Measurements from ENCODE around the gene PBRM1.

The PBRM1 gene

GRCh38 chr3:52670621-52671521 lies 14.8 kb downstream of the PBRM1 start:
- DNase-seq (ENCODE audit: low spot score) = peak; percentile 91

- no peak for DNase-seq (ENCODE audit: low spot score)
These were observed 22.6 kb downstream of the PBRM1 start for GRCh38 chr3:52663098-52663497.

- DNase-seq (ENCODE audit: low spot score) = no peak
These were observed 25.7 kb downstream of the PBRM1 start for GRCh38 chr3:52660046-52660445.

GRCh38 chr3:52655895-52656294 lies 29.8 kb downstream of the PBRM1 start:
- DNase-seq (ENCODE audit: low spot score) = no peak

- DNase-seq (ENCODE audit: low spot score) = no peak
These were observed 34.1 kb downstream of the PBRM1 start for GRCh38 chr3:52651592-52651991.

GRCh38 chr3:52650439-52650838 lies 35.3 kb downstream of the PBRM1 start:
- no peak for DNase-seq (ENCODE audit: low spot score)

GRCh38 chr3:52649461-52650210 lies 36.1 kb downstream of the PBRM1 start:
- no peak for DNase-seq (ENCODE audit: low spot score)

GRCh38 chr3:52645549-52645948 lies 40.2 kb downstream of the PBRM1 start:
- DNase-seq (ENCODE audit: low spot score) = no peak

- DNase-seq (ENCODE audit: low spot score) = no peak
These were observed 49.0 kb downstream of the PBRM1 start for GRCh38 chr3:52636673-52637072.

- DNase-seq (ENCODE audit: low spot score) = no peak
These were observed 51.9 kb downstream of the PBRM1 start for GRCh38 chr3:52633786-52634185.

GRCh38 chr3:52625041-52625440 lies 60.7 kb downstream of the PBRM1 start:
- DNase-seq (ENCODE audit: low spot score) = no peak

GRCh38 chr3:52623234-52623792 lies 62.4 kb downstream of the PBRM1 start:
- DNase-seq (ENCODE audit: low spot score) = no peak

GRCh38 chr3:52620580-52620979 lies 65.1 kb downstream of the PBRM1 start:
- DNase-seq (ENCODE audit: low spot score) = no peak

- DNase-seq (ENCODE audit: low spot score) = no peak
These were observed 70.5 kb downstream of the PBRM1 start for GRCh38 chr3:52615166-52615565.

- DNase-seq (ENCODE audit: low spot score) = no peak
These were observed 71.0 kb downstream of the PBRM1 start for GRCh38 chr3:52614689-52615088.

GRCh38 chr3:52609316-52609815 lies 76.3 kb downstream of the PBRM1 start:
- peak; percentile 50 for DNase-seq (ENCODE audit: low spot score)

GRCh38 chr3:52608337-52608736 lies 77.4 kb downstream of the PBRM1 start:
- DNase-seq (ENCODE audit: low spot score) = no peak

- no peak for DNase-seq (ENCODE audit: low spot score)
These were observed 79.2 kb downstream of the PBRM1 start for GRCh38 chr3:52606373-52607085.

GRCh38 chr3:52600258-52600657 lies 85.5 kb downstream of the PBRM1 start:
- no peak for DNase-seq (ENCODE audit: low spot score)

- DNase-seq (ENCODE audit: low spot score) = no peak
These were observed 89.0 kb downstream of the PBRM1 start for GRCh38 chr3:52596658-52597265.

- no peak for DNase-seq (ENCODE audit: low spot score)
These were observed 92.6 kb downstream of the PBRM1 start for GRCh38 chr3:52593103-52593502.

Data from COLO829 (cell line).